GM11168 (cell line): ENCODE measurements around the gene TP53TG5.

Experiments used
- in situ Hi-C: fragments of 300-500 bp; cut with MboI; formaldehyde crosslinking; loops from one replicate; pipeline ENCODE4 v1.12.0; 2022; ENCODE audit warnings: low sequenced_read_pairs; ENCODE audit not compliant: unreplicated experiment

The TP53TG5 gene

GRCh38 chr20:45378191-45378590, at the start of gene TP53TG5:
Gene TP53TG5 (minus strand): TSS chr20:45378325. CDS start chr20:45378236, 89 bp downstream.
- in situ Hi-C loops, result no loop called here

DNA sequence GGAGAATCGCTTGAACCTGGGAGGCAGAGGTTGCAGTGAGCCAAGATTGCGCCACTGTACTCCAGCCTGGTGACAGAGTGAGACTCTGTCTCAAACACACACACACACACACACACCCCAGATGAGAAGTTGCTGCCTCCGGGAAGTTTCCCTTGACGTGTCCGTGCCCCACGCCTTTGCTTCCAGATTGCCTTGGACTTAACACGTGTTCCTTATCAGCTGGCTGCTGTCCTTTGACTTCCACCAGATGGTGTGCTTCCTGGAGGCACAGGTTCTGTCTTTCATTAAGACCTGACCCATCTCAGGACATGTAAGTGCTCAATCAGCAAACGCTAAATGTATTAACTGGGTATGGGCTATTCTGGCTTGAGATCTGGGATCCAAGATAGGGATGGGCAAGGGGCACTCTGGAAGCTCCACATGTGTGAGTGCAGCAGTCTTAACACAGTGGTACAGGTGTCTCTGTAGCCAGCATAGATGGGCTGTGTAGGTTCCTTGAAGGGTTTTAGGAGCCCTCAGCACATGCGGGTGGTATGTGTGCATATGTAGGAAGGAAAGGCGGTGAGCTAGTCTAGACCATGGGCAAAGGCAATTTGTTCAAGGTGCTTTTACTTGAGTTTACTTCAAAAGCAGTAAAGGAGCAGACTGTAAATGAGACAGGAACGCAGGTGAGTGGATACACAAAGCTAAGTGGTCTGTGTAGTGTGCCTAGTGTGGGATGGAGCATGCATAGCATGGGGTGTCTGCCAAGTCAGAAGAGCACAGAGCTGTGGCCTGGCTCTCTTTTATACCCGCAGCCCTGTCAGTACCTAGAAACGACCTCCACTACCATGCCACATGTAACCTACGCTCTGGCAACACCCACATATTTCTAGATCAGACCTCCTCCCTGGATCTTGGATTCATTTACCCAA, 49.4 kb upstream of the TP53TG5 start:
- in situ Hi-C loops, result no loop called here

DNA sequence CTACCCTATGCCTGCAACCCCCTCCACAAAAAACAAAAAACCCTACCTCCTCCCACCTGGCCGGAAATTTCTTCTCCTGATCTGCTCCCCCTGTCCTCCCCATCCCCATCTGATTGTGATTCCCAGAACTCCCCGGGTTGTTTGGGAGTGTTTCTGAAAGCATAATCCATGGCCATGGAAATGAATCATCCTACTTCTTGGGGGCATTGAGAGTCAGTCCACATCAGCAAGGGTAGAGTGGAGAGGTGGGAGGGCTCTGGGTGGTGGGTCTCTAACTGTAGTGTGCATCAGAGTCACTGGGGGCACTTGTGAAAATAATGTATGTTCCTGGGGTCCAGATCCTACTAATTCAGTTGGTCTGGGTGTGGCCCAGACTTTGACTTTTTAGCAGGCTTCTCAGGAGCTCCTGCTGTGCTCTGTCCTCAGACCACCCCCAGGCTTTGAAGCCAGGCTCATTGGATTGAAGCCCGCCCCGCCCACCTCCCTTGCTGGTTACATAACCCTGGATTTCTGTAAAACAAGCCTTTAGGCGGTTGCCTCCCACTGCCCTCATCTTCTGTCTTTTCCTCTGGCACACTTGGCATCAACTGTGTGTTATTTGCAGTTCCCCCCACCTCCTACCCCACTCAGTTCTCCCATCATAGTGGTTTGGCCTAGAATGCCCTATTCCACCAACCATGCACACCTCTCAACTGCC, 48.3 kb upstream of the TP53TG5 start:
- in situ Hi-C loops, result no loop called here

GRCh38 chr20:45425561-45425960, 47.4 kb upstream of the TP53TG5 start:
- in situ Hi-C loops, result no loop called here

GRCh38 chr20:45423700-45424099, 45.6 kb upstream of the TP53TG5 start:
- in situ Hi-C loops, result no loop called here

DNA sequence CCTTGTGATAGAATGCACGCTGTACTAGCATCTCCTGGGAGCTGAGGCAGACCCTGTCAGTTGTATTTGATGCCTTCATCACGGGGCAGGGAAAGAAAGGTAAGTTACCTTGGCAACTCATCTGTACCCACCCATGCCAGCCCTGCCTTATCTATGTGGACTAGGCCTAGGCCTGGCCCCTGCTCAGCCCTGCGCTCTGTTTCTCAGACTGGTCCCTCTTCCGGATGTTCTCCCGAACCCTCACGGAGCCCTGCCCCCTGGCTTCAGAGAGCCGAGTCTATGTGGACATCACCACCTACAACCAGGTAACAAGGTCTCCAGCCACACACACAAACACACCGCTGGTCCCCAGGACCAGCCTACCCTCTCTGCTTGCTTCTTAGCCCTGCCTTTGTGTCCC, 42.0 kb upstream of the TP53TG5 start:
- in situ Hi-C loops, result no loop called here

DNA sequence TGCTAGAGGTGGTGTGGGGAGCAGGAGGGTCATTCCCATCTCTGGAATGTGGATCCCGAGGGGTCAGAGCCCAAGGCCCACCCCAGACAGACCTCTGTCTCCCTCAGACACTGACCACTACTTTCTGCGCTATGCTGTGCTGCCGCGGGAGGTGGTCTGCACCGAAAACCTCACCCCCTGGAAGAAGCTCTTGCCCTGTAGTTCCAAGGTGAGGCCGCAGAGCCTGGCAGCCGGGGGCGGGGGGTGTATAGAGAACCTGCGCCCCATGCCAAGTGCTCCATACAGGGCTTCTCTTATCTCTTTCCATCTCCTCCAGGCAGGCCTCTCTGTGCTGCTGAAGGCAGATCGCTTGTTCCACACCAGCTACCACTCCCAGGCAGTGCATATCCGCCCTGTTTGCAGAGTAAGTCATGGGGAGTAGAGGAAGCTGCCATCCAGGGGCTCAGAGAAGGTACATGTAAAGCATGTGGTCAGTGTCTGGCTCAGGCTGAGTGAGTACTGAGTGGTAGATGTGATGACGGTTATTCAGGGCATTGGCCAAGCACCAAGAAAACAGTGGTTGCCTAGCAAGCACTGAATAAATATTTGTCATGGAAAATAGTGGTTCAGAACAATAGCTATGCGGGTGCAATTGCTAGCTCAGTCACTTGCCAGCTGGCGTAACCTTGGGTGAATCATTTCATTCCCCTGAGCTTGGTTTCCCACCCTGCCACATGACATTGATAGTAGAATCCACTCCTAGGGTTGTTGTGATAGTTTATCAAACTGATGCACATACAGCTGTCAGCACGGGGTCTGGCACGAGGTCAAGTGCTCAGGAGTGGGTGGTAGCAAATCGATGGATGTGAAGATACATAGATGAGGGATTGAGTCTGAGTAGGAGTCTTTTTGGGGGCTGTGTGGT, 41.3 kb upstream of the TP53TG5 start:
- in situ Hi-C loops, result no loop called here

- in situ Hi-C loops, result no loop called here
Measured at GRCh38 chr20:45416917-45417316, 38.8 kb upstream of the TP53TG5 start.

DNA sequence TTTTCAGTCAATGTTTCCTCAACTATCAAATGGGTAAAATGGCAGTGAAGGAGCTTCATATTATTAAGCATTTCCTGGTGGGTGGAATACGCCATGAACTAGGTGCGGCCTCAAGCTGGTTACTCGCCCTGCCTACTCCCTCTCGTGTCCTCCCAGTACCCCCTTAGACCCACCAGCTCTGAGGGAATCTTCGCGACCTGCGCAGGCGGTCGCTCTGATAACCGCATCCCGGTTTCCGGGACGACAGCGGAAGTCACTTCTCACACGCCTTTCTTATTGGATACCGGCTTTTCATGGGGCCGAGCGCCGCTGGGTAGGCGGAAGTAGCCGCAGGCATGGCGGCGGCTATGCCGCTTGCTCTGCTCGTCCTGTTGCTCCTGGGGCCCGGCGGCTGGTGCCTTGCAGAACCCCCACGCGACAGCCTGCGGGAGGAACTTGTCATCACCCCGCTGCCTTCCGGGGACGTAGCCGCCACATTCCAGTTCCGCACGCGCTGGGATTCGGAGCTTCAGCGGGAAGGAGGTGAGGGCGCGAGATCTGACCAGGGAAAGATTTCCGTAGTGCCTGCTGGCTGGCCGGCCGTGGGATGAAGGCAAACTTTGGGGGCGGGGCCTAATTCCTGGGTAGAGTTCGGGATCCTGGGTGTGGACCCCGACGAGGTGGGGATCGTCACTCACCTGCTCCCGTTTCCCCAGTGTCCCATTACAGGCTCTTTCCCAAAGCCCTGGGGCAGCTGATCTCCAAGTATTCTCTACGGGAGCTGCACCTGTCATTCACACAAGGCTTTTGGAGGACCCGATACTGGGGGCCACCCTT, 37.9 kb upstream of the TP53TG5 start, which contains the start of gene PIGT:
Gene PIGT, plus strand, starts transcription at position 320 of the 816 bp plus-strand sequence. Its CDS starts 16 bp downstream, at position 336.
- in situ Hi-C loops, result no loop called here

- in situ Hi-C loops, result no loop called here
Measured at GRCh38 chr20:45413479-45413878, 35.4 kb upstream of the TP53TG5 start.

DNA sequence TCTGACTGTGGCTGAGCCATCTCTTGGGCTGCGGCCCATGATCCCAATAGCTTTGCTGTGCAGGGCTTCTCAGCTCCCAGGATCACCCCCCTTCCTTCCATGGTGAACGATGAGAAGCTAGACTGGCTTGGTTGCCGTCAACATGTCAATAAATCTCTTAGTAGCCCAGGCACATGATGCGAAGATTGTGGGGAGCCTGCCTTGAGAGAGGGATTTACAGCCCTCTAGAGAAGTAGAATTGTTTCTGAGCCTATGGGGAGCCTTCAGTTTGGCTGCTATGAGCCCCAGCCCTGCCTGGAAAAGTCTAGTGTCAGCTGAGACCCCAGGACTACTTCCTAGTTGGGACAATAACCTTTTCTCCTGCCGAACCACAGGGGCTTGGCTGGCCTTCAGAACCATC, 34.5 kb upstream of the TP53TG5 start:
- in situ Hi-C loops, result no loop called here

GRCh38 chr20:45410887-45411286, 32.8 kb upstream of the TP53TG5 start:
- in situ Hi-C loops, result no loop called here

DNA sequence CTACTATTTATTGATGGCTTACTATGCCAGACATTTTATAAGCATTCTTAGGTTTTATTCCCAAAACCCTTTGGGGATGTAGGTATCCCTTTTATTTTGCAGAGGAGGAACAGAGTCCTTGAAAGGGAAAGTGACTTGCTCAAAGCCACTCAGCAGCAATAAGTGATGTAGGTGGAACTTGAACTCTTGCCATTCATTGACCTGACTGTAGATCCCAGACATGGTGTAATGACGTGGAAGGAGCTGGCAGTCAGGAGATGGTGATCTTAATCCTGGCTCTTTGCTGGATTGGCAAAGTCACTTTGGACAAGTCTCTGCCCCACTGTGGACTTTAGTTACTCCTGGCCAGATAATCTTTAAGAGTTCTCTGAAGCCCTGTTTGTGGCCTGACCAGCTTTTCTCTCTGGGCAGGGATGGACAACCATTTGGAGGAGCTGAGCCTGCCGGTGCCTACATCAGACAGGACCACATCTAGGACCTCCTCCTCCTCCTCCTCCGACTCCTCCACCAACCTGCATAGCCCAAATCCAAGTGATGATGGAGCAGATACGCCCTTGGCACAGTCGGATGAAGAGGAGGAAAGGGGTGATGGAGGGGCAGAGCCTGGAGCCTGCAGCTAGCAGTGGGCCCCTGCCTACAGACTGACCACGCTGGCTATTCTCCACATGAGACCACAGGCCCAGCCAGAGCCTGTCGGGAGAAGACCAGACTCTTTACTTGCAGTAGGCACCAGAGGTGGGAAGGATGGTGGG, 31.6 kb upstream of the TP53TG5 start:
- in situ Hi-C loops, result no loop called here

GRCh38 chr20:45408646-45409213, 30.6 kb upstream of the TP53TG5 start:
- in situ Hi-C loops, result no loop called here

GRCh38 chr20:45407783-45408645, 29.9 kb upstream of the TP53TG5 start, which contains the start of gene DBNDD2:
Gene DBNDD2 (plus strand): TSS chr20:45408289. CDS start chr20:45408468, 179 bp downstream.
- in situ Hi-C loops, result no loop called here

GRCh38 chr20:45407067-45407745, 29.1 kb upstream of the TP53TG5 start:
- in situ Hi-C loops, result no loop called here
